ENCODE measurements around the gene PIRT.

PIRT gene

DNA sequence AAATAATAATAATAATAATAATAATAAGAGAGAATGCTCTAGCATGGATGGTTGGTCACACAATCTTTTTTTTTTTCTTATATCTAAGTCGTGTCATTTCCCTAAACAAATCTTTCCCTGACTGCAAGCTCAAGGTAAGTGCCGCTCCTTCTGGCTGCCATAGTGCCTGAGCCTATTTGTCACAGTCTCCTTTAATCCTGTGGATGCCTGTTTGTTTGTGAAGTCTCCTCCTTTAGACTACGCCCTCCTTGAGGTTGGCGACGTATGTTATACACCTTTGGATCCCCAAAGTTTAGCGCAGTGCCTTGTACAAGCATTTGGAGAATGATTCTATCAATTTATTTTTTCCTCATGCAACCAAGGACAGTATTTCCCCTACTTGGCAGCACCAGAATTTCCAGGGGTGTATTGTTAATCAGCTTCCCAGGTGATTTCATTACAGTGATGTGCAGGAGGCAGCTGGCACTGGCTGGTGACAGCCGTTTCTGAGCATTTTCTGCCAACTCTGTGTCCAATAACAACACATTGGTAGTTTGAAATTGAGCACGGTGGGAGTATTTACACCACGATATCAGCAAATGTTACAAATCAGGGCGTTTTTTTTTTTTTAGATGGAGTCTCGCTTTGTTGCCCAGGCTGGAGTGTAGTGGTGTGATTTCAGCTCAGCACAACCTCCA, 60.6 kb downstream of the PIRT start:
- no peak for DNase-seq (ENCODE audit: low read depth)
- H3K4me3 ChIP-seq (ENCODE audit: low read depth, low read length): no peak overlapping the region
- TF ChIP-seq CTCF (IDR thresholded peaks at IDR 0.05; ENCODE audit: insufficient read depth, low read depth, low read length, missing control alignments): no peak

DNA sequence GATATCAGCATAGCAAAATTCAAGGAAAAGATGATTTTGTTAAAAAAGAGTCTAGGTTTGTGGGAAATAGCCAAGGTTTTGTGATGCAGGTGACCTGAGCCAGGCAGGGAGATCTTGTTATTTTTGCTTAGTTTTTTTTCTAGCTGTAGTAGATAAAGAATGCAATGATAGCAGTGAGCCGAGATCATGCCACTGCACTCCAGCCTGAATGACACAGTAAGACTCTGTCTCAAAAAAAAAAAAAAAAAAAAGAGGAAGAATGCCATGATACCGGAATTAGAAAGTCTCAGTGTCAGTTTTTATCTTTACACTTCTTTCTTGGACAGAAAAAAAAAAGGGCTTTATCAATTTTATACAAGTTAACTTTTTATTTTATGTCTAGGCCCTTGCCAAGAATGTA, 61.5 kb downstream of the PIRT start:
- no peak for DNase-seq (ENCODE audit: low read depth)
- H3K4me3 ChIP-seq (ENCODE audit: low read depth, low read length): no peak overlapping the region
- TF ChIP-seq CTCF (IDR thresholded peaks at IDR 0.05; ENCODE audit: insufficient read depth, low read depth, low read length, missing control alignments): no peak

DNA sequence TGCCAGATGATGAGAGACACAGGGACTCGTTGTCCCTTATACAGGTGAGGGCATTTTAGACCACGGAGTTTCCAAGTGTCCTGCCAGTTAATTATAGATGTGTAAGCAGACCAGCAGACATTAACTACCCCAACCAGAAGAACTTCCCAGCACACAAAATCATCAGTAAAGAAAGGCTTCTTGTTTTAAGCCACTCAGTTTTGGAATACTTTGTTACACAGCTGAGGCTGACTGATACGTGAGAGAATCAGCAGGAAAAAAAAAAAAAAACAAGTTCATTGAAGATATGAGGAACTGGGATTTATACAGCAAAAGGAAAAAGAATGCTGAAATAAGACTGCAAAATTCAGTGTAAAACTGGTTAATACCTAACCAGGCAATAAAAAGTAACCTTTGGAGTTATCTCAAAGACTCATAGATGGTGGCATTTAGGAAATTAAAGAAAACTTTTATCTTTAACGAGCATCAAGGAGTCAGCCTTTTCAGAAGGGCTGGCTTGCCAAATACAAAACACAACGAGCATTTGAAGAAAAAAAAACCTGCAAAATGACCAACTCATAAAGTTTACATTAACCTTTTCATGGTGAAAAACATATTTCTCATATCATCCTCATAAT, 62.0 kb downstream of the PIRT start:
- DNase-seq (ENCODE audit: low read depth): no peak
- TF ChIP-seq CTCF (IDR thresholded peaks at IDR 0.05; ENCODE audit: insufficient read depth, low read depth, low read length, missing control alignments): no peak
- no peak overlapping the region for H3K4me3 ChIP-seq (ENCODE audit: low read depth, low read length)

- no peak for TF ChIP-seq CTCF (IDR thresholded peaks at IDR 0.05; ENCODE audit: insufficient read depth, low read depth, low read length, missing control alignments)
- no peak overlapping the region for H3K4me3 ChIP-seq (ENCODE audit: low read depth, low read length)
- DNase-seq (ENCODE audit: low read depth): no peak
Measured at GRCh38 chr17:10775058-10775457, 62.8 kb downstream of the PIRT start.

- no peak overlapping the region for H3K4me3 ChIP-seq (ENCODE audit: low read depth, low read length)
- TF ChIP-seq CTCF (IDR thresholded peaks at IDR 0.05; ENCODE audit: insufficient read depth, low read depth, low read length, missing control alignments): no peak
- no peak for DNase-seq (ENCODE audit: low read depth)
Measured at GRCh38 chr17:10773391-10773790, 64.5 kb downstream of the PIRT start.

Measured in GM12865 (cell line).